WTC11 (cell line): ENCODE data around the gene VWC2. TPM values are rescaled to one million over a fixed set of nuclear protein-coding genes. Genes with fewer than 3 reads are reported as not detected.

ENCODE experiments used
- ATAC-seq: fragments of 200-7000 bp; cut with Tn5 transposase; 2 replicates; pipeline ENCODE4 v1.10.0; 2021; ENCODE audit warnings: mild to moderate bottlenecking, moderate library complexity
- CTCF ChIA-PET: fragments of 300-600 bp; sonication (Branson Sonifier 250); formaldehyde crosslinking; loops from one replicate; lab custom pipeline; 2021; ENCODE audit warnings: antibody characterized with exemption; lab: Charles Lee
- POLR2A ChIA-PET: fragments of 350-600 bp; sonication (Branson Sonifier 250); formaldehyde crosslinking; loops from one replicate; lab custom pipeline; 2021; ENCODE audit warnings: antibody characterized with exemption; lab: Charles Lee
- DNase-seq: peaks from one replicate; pipeline ENCODE4 v3.0.0; 2021; ENCODE audit warnings: low spot score
- H3K27ac Mint-ChIP-seq: 2 replicates; pipeline ENCODE4 v1.8.0; 2021; ENCODE audit warnings: mixed read lengths
- H3K27me3 Mint-ChIP-seq: 2 replicates; pipeline ENCODE4 v1.8.0; 2021; ENCODE audit warnings: low read depth, mild to moderate bottlenecking, moderate library complexity, mixed read lengths
- H3K36me3 Mint-ChIP-seq: 2 replicates; pipeline ENCODE4 v1.8.0; 2021; ENCODE audit warnings: mixed read lengths
- H3K4me1 Mint-ChIP-seq: 2 replicates; pipeline ENCODE4 v1.8.0; 2022; ENCODE audit warnings: mixed read lengths
- H3K4me3 Mint-ChIP-seq: 2 replicates; pipeline ENCODE4 v1.8.0; 2021; ENCODE audit warnings: mild to moderate bottlenecking, moderate library complexity, mixed read lengths
- H3K9me3 Mint-ChIP-seq: 2 replicates; pipeline ENCODE4 v1.8.0; 2021; ENCODE audit warnings: mixed read lengths
- AR ChIP-seq: fragments of 250-450 bp; sonication (Bioruptor Pico); IDR thresholded peaks from 2 replicates; pipeline ENCODE4 v1.9.0; 2021; ENCODE audit warnings: mild to moderate bottlenecking
- ATF1 ChIP-seq: sonication (generic); formaldehyde crosslinking; IDR thresholded peaks from 2 replicates; pipeline ENCODE4 v1.8.1; 2023; ENCODE audit warnings: mild to moderate bottlenecking, moderate library complexity, missing genetic modification reagents
- CDX4 ChIP-seq: fragments of 250-450 bp; sonication (Bioruptor Pico); IDR thresholded peaks from 2 replicates; pipeline ENCODE4 v1.9.0; 2021; ENCODE audit warnings: moderate library complexity, mild to moderate bottlenecking, inconsistent platforms, borderline replicate concordance
- E2F4 ChIP-seq: sonication (generic); formaldehyde crosslinking; IDR thresholded peaks from 2 replicates; pipeline ENCODE4 v1.8.1; 2022; ENCODE audit warnings: low read depth, mild to moderate bottlenecking, moderate library complexity, missing genetic modification reagents, borderline replicate concordance
- ESRRA ChIP-seq: sonication (generic); formaldehyde crosslinking; IDR thresholded peaks from 2 replicates; pipeline ENCODE4 v1.8.1; 2022; ENCODE audit warnings: mild to moderate bottlenecking, missing genetic modification reagents, borderline replicate concordance
- FOXK1 ChIP-seq: sonication (generic); formaldehyde crosslinking; IDR thresholded peaks from 2 replicates; pipeline ENCODE4 v1.8.0; 2022; ENCODE audit warnings: mild to moderate bottlenecking, moderate library complexity, missing genetic modification reagents
- GABPB1 ChIP-seq: sonication (generic); formaldehyde crosslinking; IDR thresholded peaks from 2 replicates; pipeline ENCODE4 v1.8.1; 2023; ENCODE audit warnings: mild to moderate bottlenecking, missing genetic modification reagents
- HMGA2 ChIP-seq: fragments of 250-450 bp; sonication (Bioruptor Pico); IDR thresholded peaks from 2 replicates; pipeline ENCODE4 v1.4.0; 2021; ENCODE audit warnings: mild to moderate bottlenecking, moderate library complexity
- MAX ChIP-seq: sonication (generic); formaldehyde crosslinking; IDR thresholded peaks from 2 replicates; pipeline ENCODE4 v1.8.0; 2022; ENCODE audit warnings: mild to moderate bottlenecking, missing genetic modification reagents
- OVOL2 ChIP-seq: fragments of 250-450 bp; sonication (Bioruptor Pico); IDR thresholded peaks from 2 replicates; pipeline ENCODE4 v1.9.0; 2021; ENCODE audit warnings: mild to moderate bottlenecking, borderline replicate concordance
- STAT6 ChIP-seq: sonication (generic); formaldehyde crosslinking; conservative IDR thresholded peaks from 2 replicates; pipeline ENCODE4 v1.8.1; 2023; ENCODE audit warnings: mild to moderate bottlenecking, low read depth, missing genetic modification reagents, moderate library complexity
- TCF7 ChIP-seq: sonication (generic); formaldehyde crosslinking; IDR thresholded peaks from 2 replicates; pipeline ENCODE4 v1.8.0; 2022; ENCODE audit warnings: mild to moderate bottlenecking, low read depth, missing genetic modification reagents, moderate library complexity
- USF1 ChIP-seq: sonication (generic); formaldehyde crosslinking; IDR thresholded peaks from 2 replicates; pipeline ENCODE4 v1.8.0; 2022; ENCODE audit warnings: mild to moderate bottlenecking, missing genetic modification reagents
- USF2 ChIP-seq: sonication (generic); formaldehyde crosslinking; IDR thresholded peaks from 2 replicates; pipeline ENCODE4 v1.8.1; 2023; ENCODE audit warnings: mild to moderate bottlenecking, missing genetic modification reagents, moderate library complexity
- ZBTB21 ChIP-seq: sonication (generic); formaldehyde crosslinking; IDR thresholded peaks from 2 replicates; pipeline ENCODE4 v1.8.1; 2023; ENCODE audit warnings: mild to moderate bottlenecking, missing genetic modification reagents, borderline replicate concordance
- ZNF263 ChIP-seq: sonication (generic); formaldehyde crosslinking; IDR thresholded peaks from 2 replicates; pipeline ENCODE4 v1.8.1; 2022; ENCODE audit warnings: low read depth, mild to moderate bottlenecking, moderate library complexity, missing genetic modification reagents
- ZNF671 ChIP-seq: fragments of 250-450 bp; sonication (Bioruptor Pico); IDR thresholded peaks from 2 replicates; pipeline ENCODE4 v1.8.0; 2021; ENCODE audit warnings: mild to moderate bottlenecking
- total RNA-seq: library from RNA; stranded (reverse); gene quantifications from 3 replicates; pipeline ENCODE4 v1.2.3, GENCODE V29; 2021

Gene VWC2
- total RNA-seq, 1 experiment from 2014 or later, result 0.79 TPM

- CTCF ChIA-PET, result no interaction called here
- Mint-ChIP-seq H3K36me3 (no peaks in the 10 kb centered on the region), H3K9me3 (no peaks in the 10 kb centered on the region), H3K27ac (no peak overlapping the region), H3K4me1 (peaks cover 4% of the 10 kb centered on the region; the same call in 1 of the 2 replicates), H3K4me3 (no peak overlapping the region), H3K27me3 (no peaks in the 10 kb centered on the region)
- POLR2A ChIA-PET, result no interaction called here
- DNase-seq, result no peak
- ATAC-seq, result no peak
- TF ChIP-seq MAX (CRISPR knock-in tag), result no peak
- TF ChIP-seq FOXK1 (CRISPR knock-in tag), result no peak
- TF ChIP-seq USF2 (CRISPR knock-in tag), result no peak
- no peak for TF ChIP-seq OVOL2 (CRISPR knock-in tag)
- no peak for TF ChIP-seq ESRRA
- no peak for TF ChIP-seq TCF7
These were observed 102.8 kb downstream of the VWC2 start for GRCh38 chr7:49876202-49876601.

GRCh38 chr7:49878089-49878488 is 104.7 kb downstream of the VWC2 start:
- TF ChIP-seq CDX4, result no peak
- TF ChIP-seq USF1 (CRISPR knock-in tag), result no peak
- no peak for TF ChIP-seq GABPB1
- TF ChIP-seq STAT6 (CRISPR knock-in tag), result no peak
- no peak for TF ChIP-seq HMGA2 (CRISPR knock-in tag)
- no peak for TF ChIP-seq E2F4
- TF ChIP-seq ZBTB21 (CRISPR knock-in tag), result no peak
- TF ChIP-seq ZNF263, result no peak
- no peak for TF ChIP-seq ATF1 (CRISPR knock-in tag)
- no peak for TF ChIP-seq ZNF671 (CRISPR knock-in tag)
- TF ChIP-seq AR (CRISPR knock-in tag), result no peak
- no peak for TF ChIP-seq TCF7
- no peak for TF ChIP-seq ESRRA
- TF ChIP-seq, all 79 proteins: peak for 0
- peaks cover 3% of the 10 kb centered on the region for H3K9me3 Mint-ChIP-seq
- DNase-seq (no peak), ATAC-seq (no peak)
- no peaks in the 10 kb centered on the region for H3K27me3 Mint-ChIP-seq
- no peak overlapping the region; the same call in 1 of the 2 replicates for H3K27ac Mint-ChIP-seq
- no peak overlapping the region for H3K4me3 Mint-ChIP-seq
- ChIA-PET CTCF (no interaction called here), POLR2A (no interaction called here)
- H3K4me1 Mint-ChIP-seq, result peaks cover 4% of the 10 kb centered on the region; the same call in 1 of the 2 replicates
- 0 out of 2 replicates have a peak, but pooled peaks cover 2% of the 10 kb centered on the region for H3K36me3 Mint-ChIP-seq
